Urothelium cell line (cell line): ENCODE results near the gene DMD.

Experiments
- DNase-seq: peaks from one replicate; pipeline ENCODE4 v3.0.0; 2011; ENCODE audit warnings: low spot score, mixed read lengths
- FAIRE-seq: peaks from 2 replicates; lab custom pipeline; 2011; peaks lifted over from hg19 to GRCh38; lab: Jason Lieb, UNC

DMD gene

DNA sequence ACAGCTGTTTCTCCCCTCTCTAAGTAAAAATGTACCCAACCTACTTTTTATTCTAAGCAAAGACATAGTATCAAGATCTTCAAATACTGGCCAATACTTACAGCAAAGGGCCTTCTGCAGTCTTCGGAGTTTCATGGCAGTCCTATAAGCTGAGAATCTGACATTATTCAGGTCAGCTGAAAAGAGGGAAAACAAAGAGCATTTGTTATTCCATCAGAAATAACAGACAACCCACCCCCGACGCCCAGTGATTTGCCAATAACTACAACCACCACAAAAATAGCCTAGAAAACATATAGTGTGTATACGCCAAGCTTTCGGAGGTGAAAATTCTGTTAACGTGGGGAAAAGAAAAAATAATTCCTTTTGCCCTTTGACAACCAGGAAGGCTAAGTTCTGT lies 1988.4 kb downstream of the DMD start:
- FAIRE-seq (no peak), DNase-seq (no peak)

DNA sequence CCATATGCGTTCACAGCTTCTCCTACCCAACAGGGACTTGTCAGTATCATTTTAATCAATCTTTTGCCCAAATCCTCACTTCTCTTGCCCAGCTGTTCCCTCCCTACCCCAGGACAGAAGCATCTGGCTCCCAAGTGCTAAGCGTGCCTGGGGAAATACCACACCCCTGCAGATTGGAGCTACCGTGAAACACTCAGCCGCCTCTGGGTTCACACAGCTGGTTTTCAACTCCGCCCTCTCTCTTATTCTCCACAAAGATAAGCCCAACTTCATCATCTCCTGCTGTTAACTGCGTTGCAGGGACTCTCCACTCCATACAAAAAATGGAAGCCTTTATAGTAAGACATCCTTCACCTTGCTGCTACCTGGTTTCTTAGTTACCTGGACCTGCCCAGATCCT lies 1992.2 kb downstream of the DMD start:
- no peak for FAIRE-seq
- DNase-seq, result no peak

DNA sequence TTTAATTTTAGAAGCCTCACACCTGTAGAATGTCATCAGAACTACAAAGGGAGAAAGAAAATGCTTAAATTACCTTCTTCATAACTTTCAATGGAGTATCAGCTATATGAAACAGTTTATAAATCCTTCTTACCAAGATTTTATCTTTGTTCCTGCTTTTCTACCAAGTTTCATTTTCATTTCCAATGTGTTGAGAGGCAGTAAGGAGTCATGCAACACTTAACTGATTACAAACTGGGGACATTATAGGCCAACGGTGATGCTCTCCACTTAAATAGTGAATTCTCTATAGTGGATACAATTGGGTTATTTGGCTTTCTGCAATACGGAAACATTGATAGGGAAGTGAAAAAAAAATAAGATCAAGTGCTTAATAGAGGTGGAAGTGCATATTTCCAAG lies 1994.3 kb downstream of the DMD start:
- no peak for DNase-seq
- FAIRE-seq, result no peak

DNA sequence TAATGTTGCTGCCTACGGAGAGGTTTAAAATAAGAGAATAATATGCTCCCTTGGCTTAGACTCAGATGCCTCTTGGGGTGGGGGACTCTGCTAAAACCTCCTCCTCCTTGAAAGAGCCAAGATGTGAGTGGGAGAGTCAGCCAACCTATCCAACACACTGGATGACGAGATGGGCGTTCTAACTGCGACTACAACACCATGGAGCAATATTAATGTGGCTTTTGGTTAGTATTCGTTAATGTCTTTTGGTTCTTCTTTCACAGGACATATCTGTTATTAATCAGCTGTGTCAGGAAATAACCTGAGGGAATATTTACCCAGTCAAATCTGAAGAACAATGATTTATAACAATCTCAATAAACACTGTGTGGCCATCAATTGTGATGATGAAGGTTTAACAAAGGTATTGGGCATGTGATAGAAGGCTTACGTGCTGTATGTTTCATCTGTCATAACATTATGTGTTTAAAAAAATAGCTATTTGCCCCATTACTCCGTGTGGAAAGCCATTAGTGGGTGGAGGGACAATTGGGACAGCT lies 1996.0 kb downstream of the DMD start:
- FAIRE-seq (no peak), DNase-seq (no peak)

DNA sequence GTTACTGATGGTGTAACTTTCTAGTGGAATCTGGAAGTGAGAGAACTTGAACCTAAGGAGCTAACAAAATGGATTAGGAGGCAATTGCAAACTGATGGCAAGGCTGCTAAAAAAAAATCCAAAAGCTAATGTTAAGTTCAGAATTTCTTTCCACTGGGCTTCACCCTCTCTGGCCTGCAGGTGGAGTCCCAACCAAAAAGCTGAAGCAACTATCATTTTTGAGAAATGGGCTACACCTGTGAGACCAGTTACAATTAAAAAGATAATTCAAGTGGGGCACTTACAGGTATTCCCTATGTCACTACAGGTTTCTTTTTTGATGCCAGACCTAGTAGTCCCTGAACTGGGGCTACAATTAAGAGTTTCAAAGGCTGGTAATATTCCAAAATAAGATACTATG lies 1997.4 kb downstream of the DMD start:
- FAIRE-seq (no peak), DNase-seq (peak; percentile 6)

DNA sequence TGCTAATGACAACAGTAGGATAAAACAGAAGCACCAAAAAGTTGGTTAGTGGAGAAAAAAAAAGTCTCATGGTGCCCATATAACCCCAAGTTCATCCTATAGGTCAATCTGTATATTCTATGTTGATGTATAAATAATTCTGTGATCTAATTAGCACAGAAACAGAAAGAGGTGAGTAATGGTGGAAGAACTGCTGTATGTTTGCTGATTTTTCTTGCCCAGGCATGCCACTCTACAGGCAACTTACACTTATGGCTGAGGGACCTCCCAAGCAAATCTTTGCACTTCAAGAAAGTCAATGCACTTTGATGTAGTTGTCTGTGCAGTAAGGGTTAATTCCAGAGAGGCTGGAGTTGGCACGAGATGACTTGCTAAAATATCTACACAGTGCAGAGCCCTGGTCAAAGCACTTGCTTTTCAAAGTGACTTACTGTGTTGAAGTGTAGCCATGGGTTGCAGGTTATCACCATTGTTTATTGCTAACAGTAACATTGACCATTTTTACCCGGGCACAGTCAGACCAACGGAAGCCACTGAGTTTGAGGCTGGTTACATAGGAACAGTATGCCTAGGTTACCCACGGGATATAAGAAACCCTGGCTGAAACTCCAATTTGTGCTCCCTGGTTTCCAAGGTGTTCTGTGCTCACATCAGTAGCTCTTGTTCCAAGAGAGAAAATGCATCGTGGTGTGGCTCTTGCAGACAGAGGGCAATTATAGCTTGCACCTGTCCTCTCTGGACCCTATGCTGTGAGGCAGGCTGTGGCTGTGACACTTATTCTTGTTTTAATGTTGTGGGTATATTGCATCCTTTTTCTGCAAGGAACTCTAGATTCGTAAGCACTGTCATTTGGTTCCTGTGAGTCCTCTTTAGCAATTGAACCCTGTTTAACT lies 1998.2 kb downstream of the DMD start:
- FAIRE-seq (no peak), DNase-seq (no peak)

DNA sequence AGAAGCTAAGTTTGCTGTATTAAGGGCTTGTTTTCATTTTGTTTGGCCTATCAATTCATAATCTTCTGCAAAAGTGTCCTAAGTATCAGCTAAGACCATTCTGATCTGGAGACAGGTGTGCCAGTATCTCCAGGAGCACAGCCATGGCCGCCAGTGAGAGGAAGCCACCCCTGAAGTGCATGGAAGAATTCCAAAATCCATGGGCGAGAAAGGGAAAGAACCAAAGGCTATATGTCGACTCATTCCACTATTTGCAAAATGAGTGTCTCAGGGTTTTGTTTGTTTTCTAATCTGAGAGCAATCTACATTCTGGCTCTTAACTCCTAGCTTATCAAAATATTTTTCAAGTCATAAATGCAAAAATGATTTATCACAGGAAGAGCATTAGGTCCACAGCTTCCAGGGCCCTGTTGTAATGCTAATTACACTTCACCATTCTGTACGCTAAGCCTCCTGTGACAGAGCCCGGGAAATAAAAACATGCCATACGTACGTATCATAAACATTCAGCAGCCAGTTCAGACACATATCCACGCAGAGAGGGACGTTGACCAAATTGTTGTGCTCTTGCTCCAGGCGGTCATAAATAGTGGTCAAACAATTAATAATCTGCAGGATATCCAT lies 2002.2 kb downstream of the DMD start:
- no peak for FAIRE-seq
- DNase-seq, result no peak

DNA sequence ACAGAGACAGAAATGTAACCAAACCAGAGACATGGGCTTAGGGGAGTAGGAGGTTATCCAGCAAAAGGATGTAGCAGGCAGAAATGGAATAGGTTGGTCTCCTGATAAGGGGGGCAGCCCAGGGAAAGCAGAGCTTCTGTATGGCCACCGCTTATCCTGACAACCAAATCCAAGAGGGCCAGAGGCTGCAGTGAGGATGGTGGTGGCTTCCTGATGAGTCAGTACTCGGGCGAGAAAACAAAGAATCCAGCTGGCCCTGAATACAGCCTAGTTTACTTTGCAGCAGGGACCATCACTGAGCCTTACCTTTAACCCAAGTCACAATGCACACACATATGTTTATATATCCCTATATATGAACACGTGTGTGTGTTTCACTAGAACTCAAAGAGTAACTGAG lies 2009.8 kb downstream of the DMD start:
- no peak for FAIRE-seq
- no peak for DNase-seq

DNA sequence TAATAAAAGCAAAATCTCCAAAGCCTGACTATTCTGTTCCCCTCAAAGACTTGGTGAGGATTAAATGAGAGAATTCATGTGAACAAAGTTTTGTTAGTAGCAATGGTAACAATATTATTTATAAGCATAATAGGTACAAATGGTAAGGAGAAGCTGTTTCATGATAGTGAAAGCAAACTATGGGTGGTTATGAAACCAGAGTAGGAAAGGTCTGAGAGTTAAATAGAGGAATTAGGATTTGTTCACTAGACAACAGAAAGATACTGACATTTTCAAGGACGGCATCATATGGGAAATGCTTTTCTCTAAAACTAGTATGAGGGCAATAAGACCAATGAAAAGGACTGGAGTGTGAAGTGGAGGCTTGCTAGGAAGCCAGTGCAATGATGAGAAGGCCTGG lies 2010.9 kb downstream of the DMD start:
- FAIRE-seq, result no peak
- DNase-seq, result no peak

DNA sequence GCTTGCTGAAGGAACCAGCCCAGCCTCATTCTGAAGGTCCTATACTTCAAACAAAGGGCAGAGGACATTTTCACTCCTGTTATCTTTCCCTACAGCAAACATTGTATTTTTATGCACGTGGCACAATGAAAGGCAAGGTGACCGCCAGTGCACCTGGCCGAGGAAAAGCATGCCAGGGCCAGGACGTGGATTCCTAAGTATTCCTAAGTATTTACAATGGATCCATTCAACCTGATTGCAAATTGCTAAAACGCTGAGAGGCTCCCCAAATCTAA lies 2011.6 kb downstream of the DMD start:
- FAIRE-seq (no peak), DNase-seq (no peak)

DNA sequence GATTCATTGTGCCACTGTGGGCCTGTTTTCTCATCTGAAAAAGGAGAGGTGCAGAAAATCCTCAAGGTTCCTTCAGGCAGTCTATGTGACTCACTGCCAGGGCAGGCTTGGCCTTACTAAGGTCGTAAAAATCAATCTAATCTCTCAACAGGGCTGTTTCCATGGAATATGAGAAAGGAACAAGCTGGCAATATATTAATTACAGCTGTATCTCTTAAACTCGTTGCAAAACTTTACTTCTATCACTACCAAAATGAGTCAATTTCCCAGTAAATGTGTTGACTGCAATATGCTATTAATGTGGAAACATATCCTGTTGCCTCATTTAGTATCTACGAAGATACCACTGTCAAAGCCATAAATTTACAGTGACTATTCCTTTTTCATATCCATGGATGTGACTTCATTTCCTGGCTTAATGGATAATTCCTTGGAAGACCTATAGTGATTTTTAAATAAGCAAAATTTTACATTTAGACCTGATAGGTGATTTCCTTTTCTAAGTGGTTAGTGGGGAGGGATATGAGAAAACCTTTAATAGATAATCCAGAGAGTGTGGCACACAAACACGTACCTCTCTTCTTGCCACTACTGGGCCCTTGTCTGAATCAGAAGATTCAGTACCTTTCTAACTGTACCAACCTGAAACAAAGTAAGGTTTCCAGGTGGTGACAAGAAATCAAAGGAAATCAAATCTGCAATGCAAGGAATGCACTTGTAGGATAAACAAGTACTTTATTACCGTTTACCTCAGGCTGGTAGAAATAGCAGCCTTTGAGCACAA lies 2012.1 kb downstream of the DMD start:
- DNase-seq, result no peak
- FAIRE-seq, result no peak

DNA sequence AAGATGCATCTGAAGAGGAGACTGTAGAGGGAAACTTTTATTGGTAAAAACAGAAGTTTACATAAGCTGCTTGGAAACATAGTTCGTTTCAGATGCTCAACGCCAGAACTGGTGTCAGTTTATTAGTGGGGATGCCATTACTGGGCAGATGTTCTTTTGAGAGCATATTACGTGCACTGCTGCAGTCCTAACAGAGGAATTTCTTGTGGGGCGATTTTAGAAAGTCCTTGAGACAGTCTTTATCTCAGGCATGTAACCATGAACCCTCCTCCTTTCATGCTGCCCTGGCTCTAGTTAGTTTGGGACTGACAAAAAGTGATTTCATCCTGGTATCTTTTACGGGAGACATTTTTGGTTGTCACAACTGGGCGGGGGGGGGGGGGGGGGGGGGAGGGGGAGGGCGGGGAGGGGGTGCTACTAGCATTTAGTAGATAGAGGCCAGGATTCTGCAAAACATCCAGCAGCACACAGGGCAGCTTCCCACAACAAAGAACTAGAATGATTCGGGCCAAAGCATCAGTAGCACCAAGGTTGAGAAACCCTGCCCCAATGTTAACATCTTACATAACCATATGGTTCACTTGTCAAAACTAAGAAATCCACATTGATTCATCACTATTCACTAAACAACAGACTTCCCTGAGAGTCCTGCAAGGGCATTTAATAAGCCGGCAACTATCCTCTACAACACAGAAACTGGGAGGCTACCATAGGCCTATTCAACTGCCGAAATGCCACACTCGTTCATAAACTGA lies 2021.0 kb downstream of the DMD start:
- FAIRE-seq (no peak), DNase-seq (no peak)

DNA sequence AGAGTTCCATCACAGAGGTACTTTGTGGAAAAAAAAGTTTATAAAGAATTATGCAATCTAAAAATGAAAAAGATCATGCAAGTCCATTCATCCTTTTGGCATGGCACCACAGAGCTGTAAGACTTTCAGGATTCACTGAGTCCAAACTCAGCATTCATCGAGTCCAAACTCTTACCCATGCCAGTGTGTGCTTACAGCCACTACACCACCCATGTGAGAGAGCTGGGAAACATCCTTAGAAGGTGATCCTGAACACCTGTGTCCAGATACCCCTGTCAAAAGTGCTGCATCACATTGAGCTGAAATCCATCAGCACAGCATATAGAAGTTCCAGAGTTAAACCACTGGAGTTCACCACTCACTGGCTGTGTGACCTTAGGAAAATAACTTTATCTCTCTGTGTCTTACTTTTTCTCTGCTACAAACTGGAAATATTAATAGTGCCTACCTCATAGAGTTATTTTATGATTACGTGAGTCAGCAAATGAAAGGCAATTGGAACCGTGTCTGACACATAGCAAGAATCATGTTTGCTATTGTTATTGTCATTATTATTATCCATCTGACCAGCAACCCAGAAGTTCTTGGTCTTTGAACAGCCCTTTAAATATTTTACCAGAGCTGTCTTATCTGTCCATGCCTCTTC lies 2024.5 kb downstream of the DMD start:
- DNase-seq (no peak), FAIRE-seq (no peak)

DNA sequence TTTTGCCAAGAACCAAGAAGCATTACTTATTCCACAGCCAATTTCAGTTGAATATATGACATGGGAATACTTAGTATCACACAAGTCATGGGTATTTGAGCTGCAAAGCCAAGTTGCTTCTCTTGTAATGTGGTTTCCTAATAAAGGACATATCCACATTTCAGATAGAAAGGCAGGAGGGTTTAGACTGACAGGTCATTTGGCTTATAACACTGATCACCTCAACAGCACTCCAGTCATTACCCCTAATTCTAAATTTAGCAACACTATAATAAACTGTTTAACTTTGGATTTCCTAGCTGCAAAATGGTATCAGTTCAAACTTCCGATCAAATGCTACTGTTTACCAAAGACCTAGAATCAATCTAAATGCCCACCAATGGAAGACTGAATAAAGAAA lies 2025.5 kb downstream of the DMD start:
- DNase-seq, result no peak
- no peak for FAIRE-seq

DNA sequence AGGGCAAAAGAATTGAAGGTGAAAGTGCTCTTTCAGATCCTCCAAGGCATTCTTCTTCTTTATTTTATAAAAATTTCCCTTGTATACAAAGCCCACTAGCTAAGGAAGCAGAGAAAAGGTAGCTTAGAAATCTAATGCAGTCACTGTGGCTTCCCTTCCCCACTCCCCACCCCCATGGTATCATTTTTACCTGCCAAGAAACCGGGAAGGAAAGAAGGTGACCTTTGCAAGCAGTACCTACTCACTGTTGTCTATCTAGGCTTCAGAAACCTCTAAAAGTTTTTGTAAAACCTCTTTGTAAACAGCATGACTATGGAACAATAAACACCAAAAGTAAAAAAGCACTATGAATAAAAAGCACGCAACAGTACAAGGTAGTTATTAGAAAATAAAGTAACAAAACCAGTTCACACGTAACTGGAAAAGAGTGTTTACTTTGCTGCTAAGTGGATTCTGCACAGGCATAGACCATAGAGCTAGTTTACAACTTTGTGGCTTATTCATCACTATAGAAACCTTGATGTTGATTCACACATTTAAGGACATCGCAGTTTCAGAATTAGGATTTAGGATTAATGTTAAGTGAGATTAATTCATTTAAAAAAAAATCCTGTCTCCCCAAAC lies 2029.9 kb downstream of the DMD start:
- FAIRE-seq, result no peak
- no peak for DNase-seq

DNA sequence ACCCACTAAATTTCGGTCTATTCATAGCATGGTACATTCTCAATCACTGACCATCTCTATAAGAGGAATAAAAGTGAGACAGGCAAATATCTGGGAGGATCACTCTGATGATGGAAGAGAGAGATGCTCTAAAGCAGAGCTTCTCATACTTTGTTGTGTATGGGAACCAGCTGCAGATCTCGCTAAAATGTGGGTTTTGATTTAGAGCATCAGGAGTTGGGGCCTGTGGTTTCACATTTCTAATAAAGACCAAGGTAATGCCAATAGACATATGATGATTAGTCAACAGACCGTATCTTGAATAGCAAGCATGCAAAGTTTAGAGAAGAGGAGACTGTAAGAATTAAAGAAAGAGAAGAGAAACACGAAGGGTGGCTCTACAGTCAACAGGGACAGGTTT lies 2032.1 kb downstream of the DMD start:
- DNase-seq (no peak), FAIRE-seq (no peak)

DNA sequence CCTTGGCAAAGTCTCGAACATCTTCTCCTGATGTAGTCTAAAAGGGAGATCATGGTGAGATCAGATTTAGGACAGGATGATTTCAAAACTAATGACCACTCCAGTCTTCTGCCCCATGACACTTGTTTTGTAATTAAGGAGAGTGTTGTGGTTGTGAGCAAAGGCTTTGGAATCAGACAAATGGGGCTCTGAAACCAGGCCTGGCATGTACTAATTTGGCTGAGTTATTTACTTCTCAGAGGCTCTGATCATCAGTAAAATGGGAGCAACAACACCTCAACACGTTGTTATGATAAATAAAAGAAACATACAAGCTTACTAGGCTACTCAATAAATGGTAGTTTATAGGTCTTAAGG lies 2032.6 kb downstream of the DMD start:
- FAIRE-seq, result no peak
- DNase-seq, result no peak

DNA sequence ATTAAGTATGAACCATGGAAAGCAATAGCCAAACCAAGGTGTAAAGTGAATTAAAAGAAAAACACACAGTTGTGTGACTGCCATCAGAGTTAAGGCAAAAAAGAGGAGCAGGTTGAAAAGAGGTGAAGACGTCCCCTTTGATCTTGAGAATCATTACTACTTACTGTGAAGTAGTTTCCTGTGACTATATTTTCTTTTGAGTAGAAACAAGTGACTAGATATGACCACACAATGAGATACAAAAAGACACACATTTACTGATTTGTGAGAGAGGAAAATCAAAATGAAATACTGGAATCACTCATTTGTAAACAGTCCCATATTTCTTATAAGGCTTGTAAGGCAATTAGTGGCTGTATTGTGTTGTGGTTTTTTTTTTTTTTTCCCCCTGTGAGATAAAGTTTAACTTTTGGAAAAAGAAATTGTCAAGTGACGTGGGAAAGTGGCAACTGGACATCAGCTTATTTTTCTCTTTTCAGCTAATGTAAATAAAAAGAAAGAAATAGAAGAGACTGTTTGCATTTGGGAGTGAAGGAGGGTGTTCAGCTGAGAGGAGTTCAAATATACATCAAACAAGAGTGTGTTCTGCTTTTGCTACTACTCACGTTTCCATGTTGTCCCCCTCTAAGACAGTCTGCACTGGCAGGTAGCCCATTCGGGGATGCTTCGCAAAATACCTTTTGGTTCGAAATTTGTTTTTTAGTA lies 2033.1 kb downstream of the DMD start:
- FAIRE-seq (no peak), DNase-seq (no peak)

DNA sequence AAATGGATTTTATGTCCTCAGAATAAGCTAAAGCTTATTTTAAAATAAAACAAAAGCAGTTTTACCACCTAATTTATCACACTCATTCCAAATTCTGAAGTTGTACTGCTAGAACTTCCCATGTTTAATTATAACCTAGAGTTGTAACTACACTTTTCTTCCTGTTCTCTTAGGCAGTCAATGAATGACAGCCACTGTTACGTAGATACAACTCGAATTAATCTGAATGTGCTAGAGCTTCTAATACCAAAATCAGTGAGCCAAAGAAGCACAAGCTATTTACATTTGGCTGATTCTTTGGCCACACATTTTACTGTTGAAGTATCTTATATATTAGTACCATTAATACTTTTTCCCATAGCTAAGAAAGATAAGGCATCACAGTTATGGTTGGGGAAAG lies 2040.6 kb downstream of the DMD start:
- FAIRE-seq (no peak), DNase-seq (no peak)

DNA sequence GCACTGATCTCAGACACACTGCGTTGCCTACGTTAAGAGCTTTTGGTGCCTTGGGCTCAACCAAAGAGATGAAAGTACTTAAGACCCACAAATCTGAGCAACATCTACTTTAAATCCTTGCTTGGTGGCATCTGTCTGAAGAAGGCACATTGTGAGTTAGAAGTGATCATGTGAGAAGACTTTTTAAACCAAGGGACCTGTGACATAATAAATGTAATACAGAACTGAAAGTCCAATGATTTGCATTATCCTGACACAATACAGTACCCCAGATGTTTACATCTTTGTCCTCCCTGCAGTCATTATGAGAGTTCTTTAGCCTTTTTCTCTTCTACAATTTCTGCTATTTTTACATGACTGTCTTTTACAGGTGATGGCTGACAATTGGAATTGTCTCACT lies 2042.8 kb downstream of the DMD start:
- DNase-seq (no peak), FAIRE-seq (no peak)
